Measurements from ENCODE around the gene GABRD.

The GABRD gene

DNA sequence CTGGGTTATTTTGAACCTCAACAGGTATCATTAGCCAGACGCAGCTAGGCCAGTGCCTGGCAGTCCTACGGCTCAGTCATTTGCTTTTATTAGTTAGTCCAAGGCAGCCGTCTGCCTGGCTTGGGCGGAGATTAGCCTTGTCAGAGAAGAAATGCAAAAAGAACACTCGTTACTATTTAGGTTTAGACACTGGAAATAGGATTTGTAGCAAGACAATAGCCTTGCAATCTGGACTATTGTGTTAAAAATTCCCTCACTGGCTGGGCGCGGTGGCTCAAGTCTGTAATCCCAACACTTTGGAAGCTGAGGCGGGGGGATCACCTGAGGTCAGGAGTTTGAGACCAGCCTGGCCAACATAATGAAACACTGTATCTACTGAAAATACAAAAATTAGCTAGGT lies 20.1 kb downstream of the GABRD start:
- DNase-seq (ENCODE audit: low read depth in 2 of 2) = no peak

DNA sequence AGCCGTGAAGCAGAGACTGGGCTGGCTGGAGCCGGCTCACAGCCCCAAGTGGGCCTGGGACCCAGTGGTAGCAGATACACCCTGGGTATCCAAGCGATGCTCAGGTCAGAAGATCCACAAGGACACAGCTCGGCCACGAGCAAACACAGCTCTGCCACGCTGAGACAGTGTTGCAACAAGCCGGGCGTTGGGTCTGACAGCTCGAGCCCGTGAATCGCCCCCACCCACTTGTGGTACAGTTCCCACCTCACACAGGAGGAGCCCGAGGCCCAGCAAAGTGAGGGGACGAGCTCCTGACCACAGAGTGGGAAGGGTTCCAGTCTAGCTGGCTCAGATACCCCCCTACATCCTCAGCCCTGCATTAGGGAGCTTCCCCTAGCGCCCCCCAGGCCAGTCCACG lies 22.2 kb downstream of the GABRD start:
- DNase-seq (ENCODE audit: low read depth in 2 of 2) = no peak

DNA sequence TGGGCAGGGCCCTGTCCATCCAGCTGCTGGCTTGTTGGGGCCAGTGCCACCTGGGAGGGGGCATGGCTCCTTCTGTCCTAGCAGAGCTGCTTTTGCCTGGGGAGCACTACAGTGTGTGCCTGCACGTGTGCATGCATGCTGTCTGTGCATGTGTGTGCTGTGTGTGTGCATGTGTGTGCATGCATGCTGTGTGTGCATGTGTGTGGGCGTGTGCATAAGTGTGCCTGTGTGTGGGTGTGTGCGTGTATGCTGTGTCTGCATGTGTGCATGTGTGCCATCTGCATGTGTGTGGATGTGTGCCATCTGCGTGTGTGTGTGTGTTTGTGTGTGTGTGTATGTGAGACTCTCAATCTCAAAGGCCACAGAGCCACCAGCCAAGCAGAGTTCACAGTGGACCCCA lies 22.7 kb downstream of the GABRD start:
- DNase-seq (ENCODE audit: low read depth in 2 of 2) = no peak

DNA sequence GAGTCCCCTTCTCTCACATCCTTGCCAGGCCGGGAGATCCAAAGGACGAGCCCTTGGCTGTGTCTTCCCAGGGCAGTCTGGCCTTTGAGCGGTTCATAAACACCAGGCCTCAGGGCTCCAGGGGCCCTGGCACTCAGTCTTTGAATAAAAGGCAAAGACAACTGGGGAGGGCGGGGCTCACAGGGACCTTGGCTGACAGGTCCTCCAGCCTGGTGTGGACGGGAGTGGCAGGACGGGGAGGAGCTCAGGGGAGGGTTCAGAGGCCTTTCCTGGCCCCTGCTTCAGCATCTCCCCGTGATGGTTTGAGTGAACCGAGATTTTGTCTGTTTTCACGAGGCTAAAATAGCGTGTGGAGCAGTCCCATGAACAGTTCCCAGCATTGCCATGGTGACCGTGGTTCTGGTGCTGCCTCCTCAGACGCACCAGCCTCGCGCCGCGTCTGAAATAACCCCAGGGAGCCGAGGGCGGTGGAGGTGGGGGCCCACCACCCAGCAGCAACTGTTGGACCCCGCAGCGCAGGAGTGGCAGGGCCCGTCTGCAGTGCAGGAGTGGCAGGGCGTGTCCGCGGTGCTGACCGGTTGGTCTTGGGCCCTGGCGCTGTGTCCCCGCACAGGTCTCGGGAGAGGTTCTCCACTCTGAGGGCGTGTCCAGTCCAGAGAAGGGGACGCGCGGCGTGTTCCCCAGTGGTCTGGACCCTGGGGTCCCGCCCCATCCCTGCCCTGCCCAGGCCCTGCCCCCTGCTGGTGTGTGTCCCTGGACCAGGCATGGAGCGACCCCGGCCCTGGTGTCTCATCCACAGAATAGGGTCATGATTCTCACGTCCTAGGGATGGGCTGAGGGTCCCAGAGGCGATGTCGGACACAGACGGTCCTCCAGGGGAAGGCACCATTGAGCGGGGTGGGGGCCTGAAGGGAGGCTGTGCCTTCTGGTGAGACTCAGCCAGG lies 24.0 kb downstream of the GABRD start:
- no peak for DNase-seq (ENCODE audit: low read depth in 2 of 2)

DNA sequence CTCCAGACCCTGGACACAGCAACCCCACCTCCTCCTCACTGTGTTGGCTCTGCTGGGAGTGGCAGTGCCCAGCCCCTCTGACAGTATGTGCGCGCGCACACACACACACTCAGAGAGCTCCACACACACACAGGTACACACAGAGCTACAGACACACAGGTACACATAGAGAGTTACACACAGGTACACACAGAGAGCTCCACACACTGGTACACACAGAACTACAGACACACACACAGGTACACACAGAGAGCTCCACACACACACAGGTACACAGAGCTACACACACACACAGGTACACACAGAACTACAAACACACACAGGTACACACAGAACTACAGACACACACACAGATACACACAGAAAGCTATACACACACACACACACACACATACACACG lies 24.7 kb downstream of the GABRD start:
- no peak for DNase-seq (ENCODE audit: low read depth in 2 of 2)

DNA sequence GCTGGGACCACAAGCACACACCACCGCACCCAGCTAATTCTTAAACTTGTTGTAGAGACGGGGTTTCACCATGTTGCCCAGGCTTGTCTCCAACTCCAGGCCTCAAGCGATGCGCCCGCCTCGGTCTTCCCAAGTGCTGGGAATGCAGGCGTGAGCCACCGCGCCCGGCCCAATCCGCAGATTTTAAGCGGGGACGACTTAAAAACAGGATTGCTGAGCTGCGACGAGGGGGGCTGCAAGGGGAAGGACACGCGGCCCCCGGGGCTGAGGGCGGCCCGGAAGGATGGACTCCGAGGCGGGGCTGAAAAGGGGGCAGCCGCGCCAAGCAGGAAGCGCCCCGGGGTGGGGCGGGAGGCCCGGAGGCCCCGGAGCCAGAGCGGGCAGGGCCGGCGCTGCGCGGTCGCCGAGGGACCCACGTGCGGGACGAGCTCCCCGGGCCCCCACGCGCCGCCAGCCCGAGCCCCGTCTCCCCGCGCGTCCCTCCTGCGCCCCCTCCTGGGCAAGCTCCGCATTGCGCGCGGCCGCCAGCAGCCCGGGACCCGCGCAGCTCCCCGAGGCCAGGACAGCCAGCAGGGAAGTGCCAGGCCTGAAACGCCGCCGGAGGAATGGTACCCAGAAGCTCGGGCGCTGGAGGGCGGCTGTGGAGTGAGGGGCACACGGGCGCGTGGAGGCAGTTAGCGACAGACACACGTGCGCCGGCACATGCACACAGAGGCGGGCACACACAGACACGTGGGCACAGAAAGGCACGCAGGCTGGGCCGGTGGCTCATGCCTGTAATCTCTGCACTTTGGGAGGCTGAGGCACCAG lies 25.6 kb downstream of the GABRD start:
- DNase-seq (ENCODE audit: low read depth in 2 of 2) = peak; percentile 82 to 83

DNA sequence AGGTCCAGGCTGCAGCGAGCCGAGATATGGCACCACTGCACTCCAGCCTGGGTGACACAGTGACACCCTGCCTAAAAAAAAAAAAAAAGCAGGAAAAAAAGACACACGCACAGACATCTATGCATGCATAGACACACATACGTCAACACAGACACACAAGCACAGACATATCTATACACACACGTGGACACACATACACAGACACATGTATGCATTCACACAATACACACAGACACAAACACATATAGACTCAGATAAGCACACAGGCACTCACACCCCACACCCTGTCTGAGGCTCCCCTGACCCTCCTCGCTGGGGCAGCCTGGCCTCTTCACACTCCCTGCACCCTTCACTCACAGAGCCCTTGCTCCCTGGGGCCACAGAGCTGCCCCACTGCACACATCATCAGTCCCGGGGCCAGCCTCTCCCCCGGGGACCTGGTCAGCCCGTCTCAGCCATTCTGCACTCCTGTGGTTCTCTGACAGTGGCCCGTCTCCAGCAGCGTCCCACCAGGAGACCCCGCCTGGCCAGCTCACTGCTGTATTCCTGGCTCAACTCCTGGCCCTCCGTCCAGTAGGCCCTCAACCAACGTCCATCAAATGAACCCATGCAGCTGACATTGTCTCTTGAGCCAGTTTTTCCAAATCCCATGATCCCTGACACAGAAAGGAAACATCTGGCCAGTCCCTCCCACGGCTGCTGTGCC lies 26.5 kb downstream of the GABRD start:
- DNase-seq (ENCODE audit: low read depth in 2 of 2) = no peak

DNA sequence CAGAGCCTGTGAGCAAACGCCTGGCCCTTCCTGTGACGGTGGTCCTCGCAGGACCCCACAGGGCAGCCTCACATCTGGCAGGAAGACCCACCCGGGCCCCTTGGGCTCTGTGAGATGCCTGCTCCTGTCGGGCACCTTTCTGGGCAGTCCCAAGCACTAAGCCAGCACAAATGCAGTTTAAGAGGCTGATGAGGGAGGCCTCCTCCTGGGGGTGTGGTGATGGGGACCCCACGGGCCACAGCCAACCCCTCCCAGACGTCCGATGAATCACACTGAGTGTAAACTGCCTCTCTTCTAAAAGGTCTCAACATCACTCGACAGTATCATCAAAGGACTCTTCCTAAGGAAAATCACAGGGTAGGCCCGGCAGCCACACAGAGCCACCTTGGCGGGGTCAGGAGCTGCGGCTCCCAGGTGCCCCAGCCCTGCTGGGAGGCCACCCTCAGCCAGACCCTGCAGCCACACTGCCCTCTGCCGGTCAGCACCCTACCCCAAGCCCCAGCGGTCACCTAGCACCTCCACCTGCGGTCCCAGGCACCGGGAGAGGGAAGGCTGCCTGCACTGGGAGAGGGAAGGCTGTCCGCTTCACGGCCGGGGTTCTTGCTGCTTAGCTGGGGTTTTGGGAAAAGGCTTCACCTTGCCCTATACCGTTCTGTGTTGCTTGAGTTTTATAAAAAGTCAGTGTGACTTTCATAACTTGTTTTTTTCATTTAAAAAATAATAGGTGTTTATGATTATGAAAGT lies 27.2 kb downstream of the GABRD start:
- DNase-seq (ENCODE audit: low read depth in 2 of 2) = peak in 1 of 2 donors; percentile 45

DNA sequence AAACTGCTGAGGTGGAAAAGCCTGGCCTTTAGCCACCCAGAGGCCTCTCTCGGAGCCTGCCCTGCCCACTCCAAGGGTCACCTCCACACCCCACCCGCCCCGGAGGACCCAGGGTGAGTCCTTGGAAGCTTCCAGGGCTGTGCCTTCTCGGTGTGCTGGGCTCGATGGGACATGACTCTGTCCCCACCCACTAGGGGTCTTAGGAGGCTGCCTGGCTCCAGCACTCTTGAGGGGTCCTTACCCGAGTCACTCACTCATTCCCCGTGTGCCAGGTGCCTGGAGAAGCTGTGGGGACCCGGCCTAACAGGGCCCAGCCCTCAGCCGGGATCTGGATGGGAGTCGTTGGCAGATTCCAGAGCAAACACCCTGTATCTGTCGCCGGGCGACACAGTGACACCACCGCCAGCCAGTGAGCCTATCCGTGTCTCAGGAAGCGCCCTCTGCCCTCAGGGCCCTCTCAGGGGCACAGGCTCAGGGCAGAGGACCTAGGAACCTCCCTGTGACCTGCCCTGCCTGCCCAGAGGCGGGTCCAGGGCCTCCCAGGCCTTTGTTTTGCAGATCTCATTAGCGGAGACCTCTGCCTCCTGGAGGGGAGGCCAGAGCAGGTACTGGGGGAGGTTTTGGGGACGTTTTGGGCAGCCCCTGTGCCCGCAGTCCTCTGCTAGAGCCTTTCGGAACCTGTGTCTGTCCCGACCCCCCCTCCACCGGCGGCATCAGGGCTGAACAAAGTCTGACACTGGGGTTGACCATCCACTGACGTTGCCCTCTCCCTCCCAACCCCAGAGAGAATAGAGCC lies 28.0 kb downstream of the GABRD start:
- no peak for DNase-seq (ENCODE audit: low read depth in 2 of 2)

DNA sequence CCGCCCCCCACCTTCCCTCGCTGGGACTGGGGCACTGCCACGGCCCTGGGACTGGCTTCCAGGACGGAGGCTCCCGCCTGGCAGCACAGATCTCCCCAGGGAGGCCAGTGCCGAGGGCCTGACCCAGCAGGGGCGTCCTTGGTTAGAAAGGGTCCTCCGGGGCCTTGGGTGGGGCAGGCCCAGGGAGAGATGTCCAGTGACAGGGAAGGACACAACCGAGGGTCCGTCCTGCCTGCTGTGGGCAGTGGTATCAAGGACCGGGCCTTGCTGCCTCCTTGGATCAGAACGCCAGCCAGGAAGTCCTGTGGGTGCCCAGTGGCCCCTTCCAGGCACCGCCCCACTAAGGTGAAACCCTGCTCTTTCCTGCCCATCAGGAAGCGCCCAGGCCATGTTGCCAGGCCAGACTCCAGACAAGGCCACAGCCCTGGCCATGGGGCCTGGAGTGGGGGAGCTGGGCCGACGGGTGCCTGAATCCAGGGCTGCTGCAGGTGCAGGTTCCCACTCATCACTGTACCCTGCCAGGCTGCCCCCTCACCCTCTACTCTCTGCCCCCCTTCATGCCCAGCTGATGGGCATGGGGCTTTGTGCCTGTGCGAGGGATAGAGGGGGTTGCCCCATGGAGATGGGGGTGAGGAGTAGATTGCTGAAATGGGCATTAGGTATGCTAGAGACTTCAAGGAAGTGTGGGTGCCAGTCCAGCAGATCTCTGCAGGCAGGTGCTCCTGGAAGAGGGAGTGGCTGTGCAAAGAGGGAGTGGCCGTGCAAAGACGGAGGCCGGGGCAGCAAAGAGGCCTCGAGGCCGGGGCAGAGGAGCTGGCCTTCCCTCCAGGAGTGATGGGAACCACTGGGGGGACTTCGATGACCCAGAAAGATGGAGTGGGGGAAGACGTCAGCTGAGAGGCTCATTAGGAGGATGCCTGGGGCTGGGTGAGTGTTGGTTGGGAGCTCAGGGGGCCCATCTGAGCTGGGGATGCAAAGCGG lies 28.9 kb downstream of the GABRD start:
- DNase-seq (ENCODE audit: low read depth in 2 of 2) = no peak

DNA sequence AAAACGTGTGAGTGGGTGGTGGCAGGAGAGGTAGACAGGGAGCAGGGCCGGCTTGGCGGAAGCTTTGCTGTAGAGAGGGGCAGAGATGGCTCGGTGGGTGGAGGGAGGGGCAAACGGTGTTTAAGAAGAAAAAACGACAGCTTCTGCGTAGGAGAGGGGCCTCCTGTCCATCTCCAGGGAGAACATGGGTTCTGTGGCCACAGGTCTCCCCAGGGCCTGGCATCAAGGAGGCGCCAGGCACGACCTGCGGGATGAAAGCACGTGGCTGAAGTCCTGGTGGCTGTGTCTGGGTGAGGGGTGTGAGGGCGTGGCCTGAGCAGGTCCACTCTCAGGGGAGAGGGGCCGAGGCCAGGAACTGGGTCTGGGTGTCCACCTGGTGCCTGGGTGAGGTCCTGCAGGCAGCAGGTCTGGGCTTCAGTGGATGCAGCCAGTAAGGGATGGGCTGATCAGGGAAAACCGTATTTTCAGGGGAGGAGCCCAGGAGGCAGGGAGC lies 30.1 kb downstream of the GABRD start:
- no peak for DNase-seq (ENCODE audit: low read depth in 2 of 2)

DNA sequence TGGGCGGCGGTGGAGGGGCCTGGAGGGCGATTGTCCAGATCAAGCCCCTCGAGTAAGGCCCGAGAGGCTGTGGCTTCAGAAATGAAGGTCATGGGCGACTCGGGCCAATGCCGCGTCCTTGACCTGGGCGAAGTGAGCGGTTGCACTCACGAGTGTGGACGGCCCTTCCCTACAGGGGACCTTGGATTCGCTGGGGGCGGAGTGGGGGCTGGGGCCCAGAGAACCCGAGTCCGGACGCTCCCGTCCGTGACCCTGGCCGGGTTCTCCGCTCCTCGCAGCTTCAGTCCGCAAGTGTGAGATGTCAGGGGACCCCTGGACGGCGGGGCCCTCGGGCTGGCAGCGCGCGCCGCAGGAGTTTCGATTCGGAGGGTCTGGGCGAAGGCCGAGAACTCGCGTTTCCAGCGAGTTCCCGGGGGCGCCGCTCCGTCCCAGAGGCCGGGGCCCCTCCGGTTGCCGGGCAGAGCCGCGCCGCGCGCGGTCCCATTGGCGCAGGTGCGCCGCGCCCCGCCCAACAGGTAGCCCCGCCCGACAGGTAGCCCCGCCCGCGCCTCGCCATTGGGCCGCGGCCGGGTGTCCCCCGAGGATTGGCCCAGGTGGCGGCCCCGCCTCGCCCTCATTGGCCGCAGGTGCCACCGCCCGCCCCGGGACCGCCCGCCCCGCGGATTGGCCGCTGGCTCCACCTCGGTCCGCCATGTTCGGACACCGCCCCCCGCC lies 30.7 kb downstream of the GABRD start, which contains the start of gene PRKCZ:
Gene PRKCZ, plus strand, starts transcription at position 694 of the 714 bp plus-strand sequence. CDS start 220 bp downstream, outside the sequence.
- DNase-seq (ENCODE audit: low read depth in 2 of 2) = peak; percentile 94 to 95

DNA sequence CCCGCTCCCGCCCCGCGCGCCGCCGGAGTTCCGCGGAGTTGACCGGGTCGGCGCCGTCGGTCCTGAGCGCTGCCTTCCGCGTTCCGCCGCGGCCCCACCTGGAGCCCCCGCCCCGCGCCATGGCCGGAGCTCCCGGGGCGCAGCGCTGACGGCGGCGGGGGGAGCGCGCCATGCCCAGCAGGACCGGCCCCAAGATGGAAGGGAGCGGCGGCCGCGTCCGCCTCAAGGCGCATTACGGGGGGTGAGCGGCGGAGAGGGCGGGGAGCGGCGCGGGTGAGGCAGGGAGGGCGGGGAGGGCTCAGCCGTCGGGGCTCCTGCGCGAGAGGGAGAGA lies 31.3 kb downstream of the GABRD start:
- DNase-seq (ENCODE audit: low read depth in 2 of 2) = no peak

DNA sequence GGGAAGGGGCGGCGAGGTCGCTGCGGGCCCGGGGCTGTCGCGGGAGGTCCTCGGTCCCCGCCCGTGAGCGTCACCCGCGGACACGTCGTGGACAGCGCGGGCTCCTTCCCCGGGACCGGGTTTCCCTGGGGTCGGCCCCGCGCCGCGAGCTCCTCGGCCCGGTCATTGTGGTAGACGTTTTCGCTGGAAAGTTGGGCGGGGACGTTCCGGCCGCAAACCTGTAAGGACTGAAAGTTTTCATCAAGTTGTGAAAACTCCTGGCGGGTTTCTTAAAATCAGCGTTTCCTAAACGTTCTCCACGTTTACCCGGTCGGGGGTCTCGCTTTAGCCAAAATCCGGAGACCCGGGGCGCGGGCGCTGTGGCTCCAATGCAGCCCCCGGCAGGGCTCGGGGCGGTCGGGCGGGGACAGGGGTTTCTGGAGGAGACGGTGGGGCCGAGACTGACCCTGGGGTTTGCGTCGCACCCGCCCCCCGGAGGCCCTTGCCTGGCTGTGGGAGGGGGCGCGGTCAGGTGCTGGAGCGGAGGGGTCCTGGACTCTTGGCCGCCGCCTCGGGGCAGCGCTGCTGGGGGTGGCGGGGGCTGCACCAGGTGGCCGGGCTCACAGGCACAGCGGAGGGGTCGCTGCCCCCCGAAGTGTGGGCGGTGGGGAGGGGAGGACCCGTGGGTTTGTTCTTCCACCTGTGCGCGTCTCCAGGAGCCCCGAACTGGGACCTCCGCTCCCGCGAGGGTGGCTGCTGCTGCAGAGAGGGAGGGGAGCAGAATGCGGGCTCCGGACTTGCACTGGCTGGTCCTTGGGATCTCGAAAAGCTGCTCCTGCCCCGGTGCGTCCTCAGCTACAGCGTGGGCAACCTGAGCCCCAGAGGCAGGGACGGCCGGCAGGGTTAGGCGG lies 31.9 kb downstream of the GABRD start:
- DNase-seq (ENCODE audit: low read depth in 2 of 2) = no peak

DNA sequence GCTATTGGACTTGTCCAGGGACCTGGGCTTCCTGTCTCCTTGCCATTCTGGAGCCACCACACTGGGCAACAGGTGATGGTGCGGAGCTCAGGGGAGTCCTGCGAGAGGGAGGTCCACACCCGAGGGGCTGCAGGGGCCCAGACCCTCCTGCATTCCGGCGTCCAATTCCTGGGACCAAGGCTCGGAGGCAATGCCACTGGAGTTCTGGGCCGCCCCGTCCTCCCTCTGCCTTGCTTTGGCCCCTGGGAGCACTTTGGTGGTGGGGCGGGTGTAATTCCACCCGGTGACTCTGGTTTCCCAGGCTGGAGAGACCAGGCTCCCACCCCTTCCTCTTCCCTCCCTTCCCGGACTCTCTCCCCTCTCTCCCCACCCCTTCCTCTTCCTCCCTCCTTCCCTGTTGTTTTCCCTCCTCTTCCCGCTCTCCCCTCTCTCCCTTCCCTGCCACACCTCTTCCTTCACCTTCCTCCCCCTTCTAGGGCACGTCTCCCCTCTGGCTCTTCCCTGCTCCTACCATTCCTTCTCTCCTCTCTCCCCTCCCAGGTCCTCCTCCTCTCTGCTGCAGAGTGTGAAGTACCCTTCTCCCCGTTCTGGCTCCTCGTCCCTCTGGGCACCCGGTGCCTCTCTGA lies 33.0 kb downstream of the GABRD start:
- no peak for DNase-seq (ENCODE audit: low read depth in 2 of 2)

DNA sequence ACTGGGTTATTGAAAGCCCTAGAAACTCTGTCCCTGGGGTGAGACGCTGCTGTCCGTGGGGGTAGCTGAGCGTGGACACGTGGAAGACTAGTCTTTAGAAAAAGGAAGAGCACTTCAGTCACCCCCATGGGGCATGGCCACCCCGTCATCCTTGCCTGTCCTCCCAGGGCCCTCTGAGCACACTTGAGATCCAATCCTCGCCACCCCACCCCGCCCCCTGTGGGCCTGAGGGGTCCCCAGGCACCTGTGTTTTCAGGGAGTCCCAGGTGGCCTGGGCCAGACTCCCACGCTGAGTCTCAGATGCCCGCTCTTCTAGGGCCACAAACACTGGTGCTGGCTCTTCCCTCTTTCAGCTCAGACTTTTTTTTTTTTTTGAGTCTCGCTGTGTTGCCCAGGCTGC lies 33.6 kb downstream of the GABRD start:
- DNase-seq (ENCODE audit: low read depth in 2 of 2) = no peak

DNA sequence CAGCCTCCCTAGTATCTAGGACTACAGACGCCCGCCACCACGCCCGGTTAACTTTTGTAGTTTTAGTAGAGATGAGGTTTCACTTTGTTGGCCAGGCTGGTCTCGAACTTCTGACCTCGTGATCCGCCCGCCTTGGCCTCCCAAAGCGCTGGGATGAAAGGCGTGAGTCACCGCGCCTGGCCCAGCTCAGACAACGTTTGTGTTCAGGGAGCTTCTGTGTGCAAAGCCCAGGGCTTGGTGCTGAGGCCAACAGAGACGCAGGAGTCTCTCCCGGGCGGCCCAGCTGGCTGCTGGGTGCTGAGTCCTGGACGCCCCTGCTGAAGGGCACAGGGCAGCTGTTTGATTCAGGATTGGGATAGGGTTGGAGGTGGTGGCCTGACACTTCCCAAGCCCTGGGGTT lies 34.1 kb downstream of the GABRD start:
- DNase-seq (ENCODE audit: low read depth in 2 of 2) = no peak
